HEK293T (cell line): ENCODE data around the gene NPEPPS.

Experiments
- CTCF ChIA-PET: fragments of 350-600 bp; formaldehyde crosslinking; extraction: SDS; loops from one replicate; lab custom pipeline; 2021; ENCODE audit warnings: antibody characterized with exemption, inconsistent platforms; lab: Yijun Ruan, JAX
- POLR2A ChIA-PET: fragments of 350-600 bp; formaldehyde crosslinking; extraction: SDS; loops from one replicate; lab custom pipeline; 2020; ENCODE audit warnings: antibody characterized with exemption, inconsistent platforms; lab: Yijun Ruan, JAX
- DNase-seq: peaks from one replicate; pipeline ENCODE4 v3.0.0; 2012; ENCODE audit warnings: mixed read lengths; ENCODE audit errors: extremely low spot score
- ARNT ChIP-seq: fragments of 450-650 bp; IDR thresholded peaks from 2 replicates; pipeline ENCODE4 v1.6.1; 2017; ENCODE audit warnings: mild to moderate bottlenecking
- BHLHE40 ChIP-seq: fragments of 450-650 bp; IDR thresholded peaks from 2 replicates; pipeline ENCODE4 v1.6.1; 2016; ENCODE audit warnings: mild to moderate bottlenecking, moderate library complexity, borderline replicate concordance
- CTBP1 ChIP-seq: fragments of 450-650 bp; IDR thresholded peaks from 2 replicates; pipeline ENCODE4 v1.6.1; 2016; ENCODE audit warnings: borderline replicate concordance
- ELF4 ChIP-seq: fragments of 450-650 bp; IDR thresholded peaks from 2 replicates; pipeline ENCODE4 v1.6.1; 2017; ENCODE audit warnings: antibody characterized with exemption
- FOXA1 ChIP-seq: fragments of 450-650 bp; IDR thresholded peaks from 2 replicates; pipeline ENCODE4 v1.6.1; 2016; ENCODE audit warnings: mild to moderate bottlenecking
- FOXK2 ChIP-seq: fragments of 450-650 bp; IDR thresholded peaks from 2 replicates; pipeline ENCODE4 v1.6.1; 2016; ENCODE audit warnings: mild to moderate bottlenecking
- FOXM1 ChIP-seq: fragments of 450-650 bp; IDR thresholded peaks from 2 replicates; pipeline ENCODE4 v1.6.1; 2017; ENCODE audit warnings: mild to moderate bottlenecking, borderline replicate concordance
- HDGF ChIP-seq: fragments of 450-650 bp; IDR thresholded peaks from 2 replicates; pipeline ENCODE4 v1.6.1; 2017; ENCODE audit warnings: antibody characterized with exemption, borderline replicate concordance
- L3MBTL2 ChIP-seq: fragments of 450-650 bp; conservative IDR thresholded peaks from 2 replicates; pipeline ENCODE4 v1.6.1; 2016; ENCODE audit warnings: mild to moderate bottlenecking
- LEF1 ChIP-seq: fragments of 450-650 bp; IDR thresholded peaks from 2 replicates; pipeline ENCODE4 v1.6.1; 2017; ENCODE audit warnings: mild to moderate bottlenecking, borderline replicate concordance
- NFRKB ChIP-seq: fragments of 450-650 bp; IDR thresholded peaks from 2 replicates; pipeline ENCODE4 v1.6.1; 2016; ENCODE audit warnings: mild to moderate bottlenecking, moderate library complexity
- SP1 ChIP-seq: fragments of 450-650 bp; IDR thresholded peaks from 2 replicates; pipeline ENCODE4 v1.6.1; 2017
- SUZ12 ChIP-seq: fragments of 450-650 bp; IDR thresholded peaks from 2 replicates; pipeline ENCODE4 v1.6.1; 2016; ENCODE audit warnings: mild to moderate bottlenecking
- TARDBP ChIP-seq: fragments of 450-650 bp; IDR thresholded peaks from 2 replicates; pipeline ENCODE4 v1.6.1; 2016
- ZNF384 ChIP-seq: fragments of 450-650 bp; IDR thresholded peaks from 2 replicates; pipeline ENCODE4 v1.6.1; 2016
- TF ChIP-seq, protein P1 (sequence below): fragments of 450-650 bp; IDR thresholded peaks from 2 replicates; pipeline ENCODE4 v1.6.1; 2016

Gene NPEPPS

DNA sequence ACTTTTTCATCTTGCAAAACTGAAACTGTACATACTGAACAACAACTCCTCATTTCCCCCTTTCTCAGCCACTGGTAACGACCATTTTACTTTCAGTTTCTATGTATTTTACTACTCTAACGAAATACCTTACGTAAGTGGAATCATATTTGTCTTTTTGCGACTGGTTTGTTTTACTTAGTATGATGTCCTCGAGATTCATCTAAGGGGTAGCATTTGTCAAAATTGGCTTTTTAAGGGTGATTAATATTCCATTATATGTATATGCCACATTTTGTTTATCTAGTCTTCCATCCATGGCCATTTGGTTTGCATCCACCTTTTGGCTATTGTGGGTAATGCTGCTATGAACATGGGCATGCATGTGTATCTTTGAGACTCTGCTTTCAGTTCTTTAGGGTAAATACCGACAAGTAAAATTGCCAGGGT is 129.2 kb downstream of the NPEPPS start:
- POLR2A ChIA-PET, result interaction anchor here (2.1 kb wide), 1 partner anchor 11 kb away, joined by 11 read pairs; the partner anchor contains the start of gene KPNB1
- DNase-seq, result no peak
- CTCF ChIA-PET, result no interaction called here
- TF ChIP-seq SP1 (no peak), L3MBTL2 (no peak), FOXA1 (no peak), CTBP1 (no peak), FOXK2 (no peak), BHLHE40 (no peak), NFRKB (no peak), ARNT (no peak), ELF4 (no peak), FOXM1 (no peak), ZNF384 (no peak), HDGF (no peak), LEF1 (no peak), TARDBP (no peak), SUZ12 (no peak)
- TF ChIP-seq, protein P1, sequence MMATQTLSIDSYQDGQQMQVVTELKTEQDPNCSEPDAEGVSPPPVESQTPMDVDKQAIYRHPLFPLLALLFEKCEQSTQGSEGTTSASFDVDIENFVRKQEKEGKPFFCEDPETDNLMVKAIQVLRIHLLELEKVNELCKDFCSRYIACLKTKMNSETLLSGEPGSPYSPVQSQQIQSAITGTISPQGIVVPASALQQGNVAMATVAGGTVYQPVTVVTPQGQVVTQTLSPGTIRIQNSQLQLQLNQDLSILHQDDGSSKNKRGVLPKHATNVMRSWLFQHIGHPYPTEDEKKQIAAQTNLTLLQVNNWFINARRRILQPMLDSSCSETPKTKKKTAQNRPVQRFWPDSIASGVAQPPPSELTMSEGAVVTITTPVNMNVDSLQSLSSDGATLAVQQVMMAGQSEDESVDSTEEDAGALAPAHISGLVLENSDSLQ, result no peak

DNA sequence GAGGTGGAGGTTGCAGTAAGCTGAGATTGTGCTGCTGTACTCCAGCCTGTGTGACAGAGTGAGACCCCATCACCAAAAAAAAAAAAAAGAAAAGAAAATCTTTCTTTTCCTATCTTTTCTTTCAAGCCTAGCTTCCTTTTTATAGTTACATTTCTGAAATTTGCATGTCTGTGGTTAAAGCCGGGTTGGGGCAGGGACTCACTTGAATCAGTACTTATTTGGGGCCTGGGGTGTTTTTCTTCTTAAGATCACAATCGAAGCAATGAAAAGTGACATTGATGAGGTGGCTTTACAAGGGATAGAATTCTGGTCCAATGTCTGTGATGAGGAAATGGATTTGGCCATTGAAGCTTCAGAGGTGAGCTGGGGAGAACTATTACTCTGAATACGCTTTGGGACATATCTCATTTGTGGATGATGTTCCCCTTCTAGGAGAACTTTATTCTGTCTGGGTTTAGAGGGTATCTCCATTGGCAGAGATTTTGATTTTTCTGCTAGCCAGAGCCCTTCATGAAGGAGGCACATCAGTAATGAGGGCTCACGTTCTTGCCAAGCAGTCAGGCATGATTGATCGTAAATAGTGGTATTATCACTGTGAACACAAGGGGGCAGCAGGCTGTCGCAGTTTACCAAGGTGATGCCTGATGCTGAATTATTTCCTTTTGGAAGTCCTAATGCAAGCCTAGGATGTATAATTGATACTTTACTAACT is 133.2 kb downstream of the NPEPPS start:
- TF ChIP-seq SUZ12, result no peak
- TF ChIP-seq, protein P1, result peak; percentile 65
- no peak for TF ChIP-seq TARDBP
- peak; percentile 68 for DNase-seq
- POLR2A ChIA-PET, result interaction anchor here (0.8 to 4.4 kb wide), 4 partner anchors 11 to 24 kb away, joined by 4 to 30 read pairs (median 4); partner anchors contain the start of gene KPNB1
- CTCF ChIA-PET, result interaction anchor here (0.8 to 1.8 kb wide), 9 partner anchors 10 to 285 kb away, joined by 3 to 15 read pairs (median 5); partner anchors contain the start of gene KPNB1

DNA sequence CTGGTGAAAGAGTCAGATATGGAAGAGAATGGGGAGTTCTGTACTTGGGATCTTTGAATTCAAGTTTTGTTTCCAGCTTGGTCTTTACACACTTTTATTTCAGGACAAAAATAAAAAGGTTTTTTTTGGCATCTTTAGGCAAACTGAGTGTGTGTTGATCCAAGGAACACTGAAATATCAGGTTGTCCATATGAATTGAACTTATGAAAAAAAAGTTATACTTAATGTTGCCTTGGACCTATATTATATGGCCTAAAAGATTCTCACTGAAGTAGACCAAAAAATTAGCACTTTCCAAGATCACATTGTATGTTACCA is 133.7 kb downstream of the NPEPPS start:
- POLR2A ChIA-PET, result interaction anchor here (4.4 kb wide), 1 partner anchor 15 kb away, joined by 30 read pairs; the partner anchor contains the start of gene KPNB1
- TF ChIP-seq BHLHE40 (no peak), FOXK2 (no peak), CTBP1 (no peak), TARDBP (no peak), LEF1 (no peak), SUZ12 (no peak), NFRKB (no peak), HDGF (no peak), ELF4 (no peak), ARNT (no peak), FOXA1 (no peak), ZNF384 (no peak), FOXM1 (no peak), L3MBTL2 (no peak), SP1 (no peak)
- TF ChIP-seq, protein P1, result no peak
- CTCF ChIA-PET, result interaction anchor here (0.6 to 1.7 kb wide), 8 partner anchors 10 to 284 kb away, joined by 3 to 6 read pairs (median 4); no protein-coding TSS in a partner anchor

DNA sequence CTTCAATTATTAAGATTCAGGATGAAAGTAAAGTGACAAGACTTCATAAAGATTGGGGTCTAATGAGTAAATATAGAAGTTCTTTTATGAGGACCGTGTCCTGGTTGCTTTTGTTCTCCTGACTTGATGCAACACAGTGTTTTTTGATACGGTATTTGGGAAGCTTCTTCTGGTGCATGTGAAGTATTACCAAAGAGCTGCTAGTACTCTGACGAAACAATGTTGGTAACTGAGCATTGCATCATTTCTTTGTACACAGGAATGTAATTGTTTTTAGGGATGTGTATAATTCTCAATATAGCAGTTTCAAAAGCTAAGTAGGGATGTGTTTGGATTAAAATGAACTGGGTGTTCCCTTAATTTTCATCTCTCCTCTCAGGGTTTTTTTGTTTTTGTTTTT is 134.7 kb downstream of the NPEPPS start:
- no peak for DNase-seq
- no peak for TF ChIP-seq TARDBP
- TF ChIP-seq ELF4, result no peak
- POLR2A ChIA-PET, result interaction anchor here (1.0 to 4.4 kb wide), 2 partner anchors 16 to 21 kb away, joined by 3 to 30 read pairs; partner anchors contain the start of gene KPNB1
- CTCF ChIA-PET, result interaction anchor here (0.7 to 1.4 kb wide), 3 partner anchors 11 to 79 kb away, joined by 3 to 4 read pairs (median 3); no protein-coding TSS in a partner anchor

More for the DNA sequence above, 133.7 kb downstream of the NPEPPS start:
- no peak for DNase-seq

DNA sequence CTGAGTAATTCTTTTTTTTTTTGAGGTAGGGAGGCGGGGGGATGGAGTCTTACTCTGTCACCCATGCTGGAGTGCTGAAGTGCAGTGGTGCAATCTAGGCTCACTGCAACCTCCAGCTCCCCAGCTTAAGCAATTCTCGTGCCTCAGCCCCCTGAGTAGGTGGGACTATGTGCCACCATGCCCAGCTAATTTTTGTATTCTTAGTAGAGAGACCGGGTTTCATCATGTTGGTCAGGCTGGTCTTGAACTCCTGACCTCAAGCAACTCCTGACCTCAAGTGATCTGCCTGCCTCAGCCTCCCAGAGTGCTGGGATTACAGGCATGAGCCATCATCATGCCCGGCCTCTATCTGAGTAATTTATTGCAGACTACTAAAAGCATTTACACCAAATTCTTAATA is 138.2 kb downstream of the NPEPPS start:
- TF ChIP-seq CTBP1, result no peak
- no peak for TF ChIP-seq FOXK2
- no peak for TF ChIP-seq FOXM1
- no peak for TF ChIP-seq TARDBP
- no peak for TF ChIP-seq SP1
- no peak for TF ChIP-seq SUZ12
- CTCF ChIA-PET, result no interaction called here
- POLR2A ChIA-PET, result no interaction called here
- DNase-seq, result no peak

DNA sequence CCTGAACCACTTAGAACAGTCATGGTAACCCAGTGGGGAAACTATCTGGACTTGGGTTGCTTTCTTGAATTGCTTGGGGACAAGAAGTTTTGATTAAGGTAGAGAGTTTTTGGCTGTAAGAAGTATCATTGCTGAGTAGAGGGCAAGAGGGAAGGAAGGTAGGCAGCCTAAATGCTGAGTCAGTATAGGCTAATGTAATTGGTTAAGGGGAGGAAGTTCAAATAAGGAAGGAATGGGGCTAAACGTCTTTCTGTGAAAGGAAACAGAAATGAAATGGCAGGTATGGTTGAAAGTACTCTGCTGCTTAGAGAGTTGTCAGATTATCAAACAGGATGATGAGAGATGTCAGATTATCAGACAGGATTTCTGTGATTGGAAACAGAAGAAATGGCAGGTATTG is 139.2 kb downstream of the NPEPPS start:
- no peak for TF ChIP-seq CTBP1
- no peak for TF ChIP-seq SP1
- no peak for TF ChIP-seq FOXK2
- TF ChIP-seq ZNF384, result no peak
- no peak for TF ChIP-seq ARNT
- TF ChIP-seq ELF4, result no peak
- TF ChIP-seq, protein P1, result no peak
- no peak for TF ChIP-seq BHLHE40
- TF ChIP-seq FOXA1, result no peak
- TF ChIP-seq SUZ12, result no peak
- no peak for TF ChIP-seq TARDBP
- no peak for TF ChIP-seq L3MBTL2
- TF ChIP-seq FOXM1, result no peak
- no peak for TF ChIP-seq LEF1
- TF ChIP-seq NFRKB, result no peak
- no peak for TF ChIP-seq HDGF
- ChIA-PET POLR2A (interaction anchor here (1.1 kb wide), 1 partner anchor 9 kb away, joined by 3 read pairs; no protein-coding TSS in a partner anchor), CTCF (no interaction called here)
- DNase-seq, result no peak
